ENCODE data around the gene HECTD4.

Gene HECTD4

DNA sequence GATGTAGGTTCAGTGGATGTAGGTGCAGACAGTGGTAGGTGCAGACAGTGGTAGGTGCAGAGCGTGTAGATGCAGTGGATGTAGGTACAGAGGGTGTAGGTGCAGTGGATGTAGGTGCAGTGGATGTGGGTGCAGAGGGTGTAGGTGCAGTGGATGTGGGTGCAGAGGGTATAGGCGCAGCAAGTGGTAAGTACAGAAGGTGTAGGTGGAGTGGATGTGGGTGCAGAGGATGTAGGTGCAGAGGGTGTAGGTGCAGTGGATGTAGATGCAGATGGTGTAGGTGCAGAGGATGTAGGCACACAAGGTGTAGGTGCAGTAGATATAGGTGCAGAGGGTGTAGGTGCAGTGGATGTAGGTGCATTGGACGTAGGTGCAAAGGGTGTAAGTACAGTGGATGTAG, 86.0 kb downstream of the HECTD4 start:
- H4K20me1 ChIP-seq (ENCODE audit: control insufficient read depth, insufficient read depth, low read depth, low read length) = no peaks in the 10 kb centered on the region
- H3K79me2 ChIP-seq (ENCODE audit: control insufficient read depth, low read length) = no peaks in the 10 kb centered on the region

DNA sequence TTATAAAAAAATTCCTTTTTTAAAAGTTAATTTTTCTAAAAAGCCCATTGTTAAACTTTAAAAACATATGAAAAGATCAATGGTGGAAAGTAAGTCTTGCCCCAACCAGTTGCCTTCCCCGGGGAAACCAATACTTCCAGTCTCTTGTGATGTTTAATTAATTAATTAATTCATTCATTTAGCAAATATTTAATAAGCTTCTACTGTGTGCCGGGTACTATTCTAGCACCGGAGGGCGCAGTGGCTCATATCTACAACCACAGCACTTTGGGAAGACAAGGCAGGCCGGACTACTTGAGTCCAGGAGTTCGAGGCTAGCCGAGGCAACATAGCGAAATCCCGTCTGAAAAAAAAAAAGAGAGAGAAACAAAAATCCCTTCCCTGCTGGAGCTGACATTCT, 87.4 kb downstream of the HECTD4 start:
- Histone ChIP-seq H3K9me3 (ENCODE audit: control insufficient read depth, insufficient read depth, low read length) (no peaks in the 10 kb centered on the region), H3F3A (ENCODE audit: control insufficient read depth, insufficient read depth) (no peaks in the 10 kb centered on the region)

More for the DNA sequence above, 86.0 kb downstream of the HECTD4 start:
- H3K27me3 ChIP-seq (ENCODE audit: control insufficient read depth, low read length) = no peaks in the 10 kb centered on the region
- H3K4me3 ChIP-seq (ENCODE audit: low read length) = no peak overlapping the region
- no peak for TF ChIP-seq EZH2phosphoT487 (IDR thresholded peaks at IDR 0.05; ENCODE audit: borderline replicate concordance, low read length)
- TF ChIP-seq, protein P1, sequence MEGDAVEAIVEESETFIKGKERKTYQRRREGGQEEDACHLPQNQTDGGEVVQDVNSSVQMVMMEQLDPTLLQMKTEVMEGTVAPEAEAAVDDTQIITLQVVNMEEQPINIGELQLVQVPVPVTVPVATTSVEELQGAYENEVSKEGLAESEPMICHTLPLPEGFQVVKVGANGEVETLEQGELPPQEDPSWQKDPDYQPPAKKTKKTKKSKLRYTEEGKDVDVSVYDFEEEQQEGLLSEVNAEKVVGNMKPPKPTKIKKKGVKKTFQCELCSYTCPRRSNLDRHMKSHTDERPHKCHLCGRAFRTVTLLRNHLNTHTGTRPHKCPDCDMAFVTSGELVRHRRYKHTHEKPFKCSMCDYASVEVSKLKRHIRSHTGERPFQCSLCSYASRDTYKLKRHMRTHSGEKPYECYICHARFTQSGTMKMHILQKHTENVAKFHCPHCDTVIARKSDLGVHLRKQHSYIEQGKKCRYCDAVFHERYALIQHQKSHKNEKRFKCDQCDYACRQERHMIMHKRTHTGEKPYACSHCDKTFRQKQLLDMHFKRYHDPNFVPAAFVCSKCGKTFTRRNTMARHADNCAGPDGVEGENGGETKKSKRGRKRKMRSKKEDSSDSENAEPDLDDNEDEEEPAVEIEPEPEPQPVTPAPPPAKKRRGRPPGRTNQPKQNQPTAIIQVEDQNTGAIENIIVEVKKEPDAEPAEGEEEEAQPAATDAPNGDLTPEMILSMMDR (IDR thresholded peaks at IDR 0.05; ENCODE audit: low read depth, low read length, poor library complexity, severe bottlenecking) = no peak
- no peaks in the 10 kb centered on the region for H3K9me3 ChIP-seq (ENCODE audit: control insufficient read depth, insufficient read depth, low read length)
- H3K36me3 ChIP-seq (ENCODE audit: control insufficient read depth, low read length) = no peaks in the 10 kb centered on the region; the same call in 1 of the 2 replicates
- H3K4me2 ChIP-seq (ENCODE audit: low read length) = no peak overlapping the region
- H3F3A ChIP-seq (ENCODE audit: control insufficient read depth, insufficient read depth) = no peaks in the 10 kb centered on the region
- H3K4me1 ChIP-seq (ENCODE audit: control insufficient read depth, low read length) = no peaks in the 10 kb centered on the region
- no peak overlapping the region for H3K27ac ChIP-seq (ENCODE audit: low read depth, low read length)
- H3K9me2 ChIP-seq (replicated peaks; ENCODE audit: control insufficient read depth, low read length) = no peaks in the 10 kb centered on the region

DNA sequence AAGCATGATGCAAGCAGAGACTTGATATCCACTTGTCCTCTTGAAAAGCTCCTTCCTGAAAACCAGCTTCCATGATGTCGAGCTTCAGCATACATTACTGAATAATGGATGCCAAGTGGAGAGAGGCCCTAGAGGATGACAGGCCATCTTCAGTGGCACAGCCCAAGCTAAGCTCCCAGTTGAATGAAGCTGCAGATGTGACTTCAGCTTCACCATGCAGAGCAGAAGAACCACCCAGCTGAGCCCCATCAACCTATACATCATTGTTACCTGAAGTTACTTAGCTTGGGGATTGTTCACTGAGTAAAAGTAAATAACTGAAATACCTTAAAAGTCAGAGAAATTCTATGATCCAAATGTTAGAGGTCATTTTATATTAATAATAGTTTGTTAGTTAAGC, 93.6 kb downstream of the HECTD4 start:
- Histone ChIP-seq H3K4me1 (ENCODE audit: control insufficient read depth, low read length) (no peaks in the 10 kb centered on the region), H3K27me3 (ENCODE audit: control insufficient read depth, low read length) (no peaks in the 10 kb centered on the region), H4K20me1 (ENCODE audit: control insufficient read depth, insufficient read depth, low read depth, low read length) (no peaks in the 10 kb centered on the region), H3K36me3 (ENCODE audit: control insufficient read depth, low read length) (no peaks in the 10 kb centered on the region), H3F3A (ENCODE audit: control insufficient read depth, insufficient read depth) (no peaks in the 10 kb centered on the region), H3K4me2 (ENCODE audit: low read length) (no peak overlapping the region), H3K4me3 (ENCODE audit: low read length) (no peak overlapping the region), H3K79me2 (ENCODE audit: control insufficient read depth, low read length) (no peaks in the 10 kb centered on the region), H3K9me3 (ENCODE audit: control insufficient read depth, insufficient read depth, low read length) (no peaks in the 10 kb centered on the region), H3K9me2 (replicated peaks; ENCODE audit: control insufficient read depth, low read length) (no peaks in the 10 kb centered on the region), H3K27ac (ENCODE audit: low read depth, low read length) (no peak overlapping the region)
- no peak for TF ChIP-seq EZH2phosphoT487 (IDR thresholded peaks at IDR 0.05; ENCODE audit: borderline replicate concordance, low read length)
- TF ChIP-seq, protein P1 (IDR thresholded peaks at IDR 0.05; ENCODE audit: low read depth, low read length, poor library complexity, severe bottlenecking) = no peak

More for the DNA sequence above, 87.4 kb downstream of the HECTD4 start:
- no peaks in the 10 kb centered on the region for H3K79me2 ChIP-seq (ENCODE audit: control insufficient read depth, low read length)
- H4K20me1 ChIP-seq (ENCODE audit: control insufficient read depth, insufficient read depth, low read depth, low read length) = no peaks in the 10 kb centered on the region
- H3K4me1 ChIP-seq (ENCODE audit: control insufficient read depth, low read length) = no peaks in the 10 kb centered on the region
- H3K9me2 ChIP-seq (replicated peaks; ENCODE audit: control insufficient read depth, low read length) = no peaks in the 10 kb centered on the region
- no peak overlapping the region for H3K27ac ChIP-seq (ENCODE audit: low read depth, low read length)
- no peaks in the 10 kb centered on the region for H3K27me3 ChIP-seq (ENCODE audit: control insufficient read depth, low read length)
- H3K36me3 ChIP-seq (ENCODE audit: control insufficient read depth, low read length) = no peaks in the 10 kb centered on the region; the same call in 1 of the 2 replicates
- no peak overlapping the region for H3K4me3 ChIP-seq (ENCODE audit: low read length)
- no peak for TF ChIP-seq EZH2phosphoT487 (IDR thresholded peaks at IDR 0.05; ENCODE audit: borderline replicate concordance, low read length)
- TF ChIP-seq, protein P1 (IDR thresholded peaks at IDR 0.05; ENCODE audit: low read depth, low read length, poor library complexity, severe bottlenecking) = no peak
- no peak overlapping the region for H3K4me2 ChIP-seq (ENCODE audit: low read length)
